Measurements from ENCODE around the gene COPS9.

COPS9 gene

DNA sequence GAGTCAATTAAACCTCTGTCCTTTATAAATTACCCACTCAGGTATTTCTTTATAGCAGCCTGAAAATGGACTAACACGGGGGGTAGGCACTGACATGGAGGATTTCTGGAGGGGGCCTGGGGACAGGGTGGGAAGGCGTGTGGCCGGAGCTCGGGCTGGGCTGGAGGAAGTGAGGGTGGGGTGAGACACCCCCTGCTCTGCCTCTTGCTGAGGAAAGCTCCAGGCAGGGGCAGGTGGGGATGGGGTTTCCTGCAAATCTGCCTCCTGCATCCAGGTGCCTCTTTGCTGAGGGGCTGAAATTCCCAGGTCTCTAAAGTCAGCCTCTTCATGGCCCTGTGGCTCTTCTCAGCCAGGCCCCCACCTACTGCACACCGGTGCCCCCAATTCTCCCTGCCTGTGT, 30.1 kb upstream of the COPS9 start:
- DNase-seq (ENCODE audit: low read depth, low spot score), result no peak

GRCh38 chr2:240165661-240166060, 29.6 kb upstream of the COPS9 start:
- DNase-seq (ENCODE audit: low read depth, low spot score), result no peak

GRCh38 chr2:240165034-240165433, 28.9 kb upstream of the COPS9 start:
- DNase-seq (ENCODE audit: low read depth, low spot score), result no peak

GRCh38 chr2:240164586-240164985, 28.5 kb upstream of the COPS9 start:
- DNase-seq (ENCODE audit: low read depth, low spot score), result no peak

GRCh38 chr2:240163844-240164574, 27.9 kb upstream of the COPS9 start:
- no peak for DNase-seq (ENCODE audit: low read depth, low spot score)

DNA sequence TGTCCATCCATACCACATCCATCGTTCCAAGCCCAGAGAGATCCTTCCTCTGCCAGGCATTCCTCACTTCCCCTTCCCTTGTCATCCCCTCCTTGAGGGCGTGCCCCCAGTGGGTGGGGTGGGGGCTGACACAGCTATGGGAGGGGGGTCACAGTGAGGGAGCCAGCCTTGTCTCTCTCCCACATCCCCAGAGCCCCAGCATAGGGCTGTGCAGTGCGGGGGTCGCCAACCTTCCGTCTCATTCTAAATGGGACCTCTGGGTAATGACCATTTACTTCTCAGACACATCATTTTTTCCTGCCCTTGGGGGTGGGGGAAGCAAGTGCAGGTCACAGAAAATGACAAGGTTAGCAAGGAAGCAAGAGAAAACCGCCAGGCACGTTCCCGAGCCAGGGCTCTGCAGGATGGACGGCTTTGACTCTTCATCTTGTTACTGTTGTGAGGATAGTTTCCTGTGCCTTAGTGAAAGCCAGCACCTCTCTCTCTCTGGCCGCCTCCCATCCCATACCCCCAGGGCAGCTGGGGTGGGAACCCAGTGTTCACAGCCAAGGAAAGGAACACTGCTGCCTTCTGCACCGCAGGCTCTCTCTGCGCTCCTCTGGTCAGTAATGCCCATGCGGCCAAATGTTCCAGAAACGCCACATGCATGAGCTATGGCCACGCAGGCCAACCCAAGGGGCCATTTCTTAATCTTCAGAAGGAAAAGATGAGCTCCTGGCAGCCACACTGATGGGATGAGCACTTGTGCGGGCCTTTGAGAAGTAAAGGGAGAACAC, 27.0 kb upstream of the COPS9 start:
- DNase-seq (ENCODE audit: low read depth, low spot score), result no peak

- no peak for DNase-seq (ENCODE audit: low read depth, low spot score)
Measured at GRCh38 chr2:240162531-240162930, 26.4 kb upstream of the COPS9 start.

DNA sequence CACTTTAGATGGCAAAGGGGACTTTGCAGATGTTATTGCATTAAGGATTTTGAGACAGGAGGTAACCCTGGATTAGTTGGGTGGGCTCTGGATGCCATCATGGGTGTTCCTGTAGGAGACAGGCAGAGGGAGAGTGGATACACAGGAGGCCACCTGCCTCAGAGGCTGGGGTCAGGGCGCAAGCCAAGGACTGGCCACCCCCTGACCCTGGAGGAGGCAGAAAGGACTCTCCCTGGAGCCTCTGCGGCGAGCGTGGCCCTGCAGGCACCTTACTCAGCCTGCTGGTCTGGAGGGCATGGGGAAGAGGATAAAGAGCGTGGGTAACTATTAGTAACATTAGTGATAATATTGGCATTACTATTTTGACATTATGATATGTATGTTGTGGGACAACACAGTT, 25.9 kb upstream of the COPS9 start:
- no peak for DNase-seq (ENCODE audit: low read depth, low spot score)

DNA sequence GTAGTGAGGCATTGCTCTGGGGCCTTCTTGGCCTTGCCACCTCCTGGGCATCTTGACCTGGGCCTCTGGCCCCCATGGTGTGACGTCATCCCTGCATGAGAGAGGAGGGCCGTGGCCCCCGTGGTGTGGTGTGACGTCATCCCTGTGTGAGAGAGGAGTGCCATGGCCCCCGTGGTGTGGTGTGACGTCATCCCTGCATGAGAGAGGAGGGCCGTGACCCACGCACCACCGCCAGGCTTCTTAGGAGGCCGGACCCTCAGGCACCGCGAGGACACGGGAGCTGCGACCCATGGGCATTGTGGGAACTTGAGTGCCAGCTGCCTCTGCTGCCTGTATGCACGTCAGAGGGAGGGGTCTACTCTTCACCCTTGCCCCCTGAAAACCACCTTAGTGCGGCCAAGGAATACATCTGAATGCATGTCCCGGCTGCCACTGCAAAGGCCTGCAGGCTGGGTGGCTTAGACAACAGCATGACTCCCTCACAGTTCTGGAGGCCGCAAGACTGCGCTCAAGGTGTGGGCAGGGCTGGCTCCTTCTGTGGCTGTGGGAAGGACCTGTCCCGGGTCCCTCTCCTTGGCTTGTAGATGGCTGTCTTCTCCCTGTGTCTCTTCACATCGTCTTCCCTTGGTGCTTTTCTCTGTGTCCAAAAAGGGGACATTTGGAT, 25.1 kb upstream of the COPS9 start:
- DNase-seq (ENCODE audit: low read depth, low spot score), result no peak

- DNase-seq (ENCODE audit: low read depth, low spot score), result no peak
Measured at GRCh38 chr2:240160291-240161086, 24.4 kb upstream of the COPS9 start.

GRCh38 chr2:240159251-240159839, 23.2 kb upstream of the COPS9 start:
- no peak for DNase-seq (ENCODE audit: low read depth, low spot score)

GRCh38 chr2:240157147-240157470, 21.0 kb upstream of the COPS9 start:
- DNase-seq (ENCODE audit: low read depth, low spot score), result no peak

GRCh38 chr2:240156435-240157146, 20.5 kb upstream of the COPS9 start:
- DNase-seq (ENCODE audit: low read depth, low spot score), result no peak

DNA sequence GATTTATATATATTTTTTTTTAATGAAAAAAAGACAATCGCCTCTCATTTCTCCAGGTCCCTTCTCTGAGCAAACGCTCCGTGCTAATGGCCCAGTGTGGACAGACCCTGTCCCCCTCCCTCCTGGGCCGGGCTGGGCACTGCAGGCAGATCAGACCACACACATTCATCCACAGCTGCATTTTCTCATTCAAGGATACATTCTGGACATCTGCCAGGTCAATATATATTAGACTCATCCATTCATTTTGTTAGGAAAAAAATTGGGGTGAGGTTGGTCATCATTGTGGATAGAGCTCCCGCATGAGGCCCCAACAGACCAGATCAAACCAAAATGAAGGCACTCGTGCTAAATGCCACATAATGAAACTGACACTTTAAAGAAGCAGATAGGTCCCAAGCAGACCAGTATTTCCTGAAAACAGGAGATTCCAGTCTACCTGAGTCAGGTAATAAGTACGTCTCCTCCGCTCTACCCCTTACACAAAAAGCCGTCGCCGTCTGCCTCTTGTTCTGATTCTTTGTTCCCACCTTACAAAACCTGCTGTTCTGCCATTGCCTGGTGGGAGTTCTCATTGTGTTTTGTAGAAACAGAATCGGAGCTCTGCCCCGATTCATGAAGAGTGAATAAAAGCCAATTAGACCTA, 19.8 kb upstream of the COPS9 start:
- no peak for DNase-seq (ENCODE audit: low read depth, low spot score)

GRCh38 chr2:240155048-240155744, 19.1 kb upstream of the COPS9 start:
- DNase-seq (ENCODE audit: low read depth, low spot score), result no peak

- no peak for DNase-seq (ENCODE audit: low read depth, low spot score)
Measured at GRCh38 chr2:240154606-240155005, 18.5 kb upstream of the COPS9 start.

DNA sequence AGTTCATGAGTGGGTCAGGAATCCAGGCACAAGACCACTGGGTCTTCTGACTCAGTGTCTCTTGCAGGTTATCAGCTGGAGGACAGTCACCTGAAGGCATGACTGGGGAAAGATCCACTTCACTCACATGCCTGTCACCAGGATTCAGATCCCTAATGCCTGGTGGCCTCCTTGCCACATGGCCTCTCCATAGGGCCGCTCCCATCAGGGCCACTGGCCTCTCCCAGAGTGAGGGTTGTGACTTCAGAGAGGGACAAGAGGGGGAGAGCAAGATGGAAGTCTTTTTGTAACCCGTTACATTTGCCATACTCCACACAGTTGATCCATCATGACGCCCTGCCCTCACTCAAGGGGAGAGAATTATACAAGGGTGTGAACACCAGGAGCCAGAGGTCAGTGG, 17.3 kb upstream of the COPS9 start:
- DNase-seq (ENCODE audit: low read depth, low spot score), result no peak

GRCh38 chr2:240151477-240152031, 15.4 kb upstream of the COPS9 start:
- DNase-seq (ENCODE audit: low read depth, low spot score), result no peak

DNA sequence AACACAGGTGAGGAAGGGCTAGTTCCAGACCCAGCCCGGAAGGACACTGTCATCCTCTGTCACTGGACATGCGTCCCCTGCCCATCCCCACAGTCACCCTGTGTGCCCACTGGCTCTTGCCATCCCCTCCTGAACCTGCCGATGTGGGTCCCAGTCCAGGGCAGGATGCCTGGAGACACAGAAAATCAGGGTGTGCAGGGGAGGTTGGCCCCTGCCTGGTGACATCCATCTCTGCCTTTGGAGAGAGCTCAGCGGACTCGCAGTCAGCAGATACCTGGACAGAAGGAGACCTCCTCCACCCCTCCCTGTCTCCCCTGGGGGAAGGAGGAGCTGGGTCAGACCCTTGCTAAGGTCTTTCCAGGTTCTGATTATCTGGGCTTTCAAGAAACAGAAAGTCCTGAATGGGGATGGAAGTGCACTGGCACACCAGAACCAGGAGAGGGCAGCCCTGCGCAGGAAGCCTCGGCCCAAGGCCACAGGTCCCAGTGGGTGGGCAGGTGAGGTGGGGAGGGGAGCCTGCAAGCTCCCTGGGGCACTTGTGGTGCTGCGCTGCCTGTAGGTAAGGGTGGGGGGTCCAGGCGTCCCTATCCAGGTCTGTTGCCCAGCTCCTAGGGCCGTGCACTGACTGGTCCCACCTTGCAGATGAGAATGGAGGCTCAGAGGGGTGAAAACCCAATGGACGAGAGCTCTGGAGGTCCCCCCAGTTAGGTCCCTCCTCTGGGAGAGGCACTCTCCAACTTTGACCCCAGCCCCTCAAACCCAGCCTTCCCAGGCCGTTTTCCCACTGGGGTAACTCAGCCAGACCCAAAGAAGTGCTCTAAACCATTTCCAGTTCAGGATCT, 14.1 kb upstream of the COPS9 start:
- no peak for DNase-seq (ENCODE audit: low read depth, low spot score)
